Erythroblast (primary cell): ENCODE measurements around the gene VEGFB.

ENCODE experiments used
- GATA1 ChIP-seq: IDR thresholded peaks from 2 replicates; pipeline ENCODE4 v1.6.1; 2011; ENCODE audit warnings: low read depth, mild to moderate bottlenecking, control low read depth, low read length, moderate library complexity
- POLR2A ChIP-seq: IDR thresholded peaks from 2 replicates; pipeline ENCODE4 v1.6.1; 2011; ENCODE audit warnings: mild to moderate bottlenecking, low read length

GRCh38 chr11:64230171-64230984 lies 4.0 kb upstream of the VEGFB start, which contains the start of gene DNAJC4:
- TF ChIP-seq POLR2A = peak; percentile 62
- TF ChIP-seq GATA1 = no peak
